Measurements from ENCODE around the gene DPP6. TPM values are rescaled to one million over a fixed set of nuclear protein-coding genes. Genes with fewer than 3 reads are reported as not detected.

DPP6 gene
- total and polyA plus RNA-seq, 2 of the 8 experiments (the other 6 are each of a cell fraction or from before 2014, with no cell fraction given) = 4.7 to 6.8 TPM

DNA sequence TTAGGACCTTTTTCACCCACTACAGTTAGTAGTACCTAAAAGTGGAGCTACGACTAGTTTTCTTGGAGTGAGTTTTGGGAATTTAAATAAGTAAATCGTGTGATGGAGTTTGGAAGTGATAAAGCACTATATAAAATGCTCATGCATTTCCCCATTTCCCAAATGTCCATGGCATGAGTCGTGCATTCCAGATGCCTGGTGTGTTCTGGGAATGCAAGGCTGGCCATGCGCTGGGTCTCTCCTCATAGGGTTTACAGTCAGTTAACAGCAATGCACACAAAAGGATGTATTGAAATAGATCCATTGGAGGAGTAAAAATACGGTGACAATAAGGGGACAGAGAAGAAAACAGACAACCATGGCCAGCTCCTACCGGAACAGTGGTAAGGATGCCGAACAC is 149.8 kb downstream of the DPP6 start:
- H3K9me3 ChIP-seq (ENCODE audit: insufficient read depth in 2 of 2, low read depth in 1 of 2, low read length in 1 of 2) = no peaks in the 10 kb centered on the region
- H4K5ac ChIP-seq (ENCODE audit: insufficient read length, low read depth, low read length) = no peak overlapping the region
- H3K79me1 ChIP-seq (ENCODE audit: low read depth, low read length) = no peaks in the 10 kb centered on the region
- H3K9ac ChIP-seq (replicated peaks in 1 of 4; ENCODE audit: extremely low read depth in 1 of 4, low read depth in 3 of 4, low read length in 3 of 4) = no peak overlapping the region
- H3K4me1 ChIP-seq (replicated peaks in 1 of 4; ENCODE audit: control insufficient read depth in 3 of 4, insufficient read depth in 4 of 4, low read length in 3 of 4) = peaks cover 0 to 8% (median 3%) of the 10 kb centered on the region in 4 experiments; a peak in 3 of 7 replicates
- DNase-seq (ENCODE audit: low read depth in 1 of 2, low spot score in 2 of 2) (no peak), FAIRE-seq (no peak)
- H4K8ac ChIP-seq (ENCODE audit: extremely low read depth, insufficient read depth, low read length) = no peak overlapping the region
- H2AFZ ChIP-seq (ENCODE audit: low read length) = no peak overlapping the region
- H2BK20ac ChIP-seq (ENCODE audit: low read length) = no peak overlapping the region
- CTCF ChIA-PET (ENCODE audit: partially characterized antibody) = interaction anchor here (1.6 to 1.7 kb wide), 2 partner anchors 13 to 20 kb away, joined by 4 to 7 read pairs; no protein-coding TSS in a partner anchor
- H3K4ac ChIP-seq (replicated peaks; ENCODE audit: insufficient read length, low read depth, low read length) = no peak overlapping the region
- H3K23me2 ChIP-seq (ENCODE audit: low read depth, low read length) = no peaks in the 10 kb centered on the region
- 0 out of 2 replicates have a peak, but pooled peaks have one; percentile 21 for TF ChIP-seq JUN (IDR thresholded peaks at IDR 0.05; ENCODE audit: low read depth, low read length)
- TF ChIP-seq MAFK (IDR thresholded peaks at IDR 0.05; ENCODE audit: low read depth, low read length) = no peak
- no peaks in the 10 kb centered on the region for H3K36me3 ChIP-seq (ENCODE audit: control insufficient read depth in 2 of 4, insufficient read depth in 4 of 4, low read length in 3 of 4)
- H3K79me2 ChIP-seq (ENCODE audit: control insufficient read depth in 1 of 2, insufficient read depth in 2 of 2, low read length in 2 of 2) = no peaks in the 10 kb centered on the region
- no peak overlapping the region for H3K4me3 ChIP-seq (ENCODE audit: extremely low read depth in 1 of 4, insufficient read depth in 2 of 4, low read depth in 3 of 4, low read length in 4 of 4)
- no peak overlapping the region for H3K4me2 ChIP-seq (ENCODE audit: insufficient read depth in 1 of 2, low read depth in 2 of 2, low read length in 2 of 2)
- no peaks in the 10 kb centered on the region for H3K27me3 ChIP-seq (replicated peaks in 1 of 4; ENCODE audit: control insufficient read depth in 3 of 4, extremely low read depth in 1 of 4, insufficient read depth in 3 of 4, low read length in 3 of 4)
- no peak overlapping the region for H2BK15ac ChIP-seq (ENCODE audit: low read length)
- no peak overlapping the region for H3K27ac ChIP-seq (ENCODE audit: low read depth, low read length)
- H4K20me1 ChIP-seq (replicated peaks in 1 of 2; ENCODE audit: control insufficient read depth in 1 of 2, insufficient read depth in 2 of 2, low read length in 2 of 2) = no peaks in the 10 kb centered on the region
- H2AK5ac ChIP-seq (ENCODE audit: low read depth, low read length) = no peak overlapping the region
- no peak overlapping the region for H3K14ac ChIP-seq (ENCODE audit: insufficient read length)
- no peak overlapping the region for H3K18ac ChIP-seq (ENCODE audit: extremely low read depth, low read length)
- no peak overlapping the region for H4K91ac ChIP-seq (replicated peaks; ENCODE audit: insufficient read length, low read length)
- H3K23ac ChIP-seq (ENCODE audit: insufficient read length) = no peak overlapping the region
- no peak overlapping the region for H2BK5ac ChIP-seq (ENCODE audit: low read depth, low read length)
- no peak overlapping the region for H2BK120ac ChIP-seq (replicated peaks; ENCODE audit: low read depth, low read length)
- 79% methylated on average over 7 of the region's 7 CpGs; no CpG with 5 or more reads in 1 of the 2 experiments for WGBS, 2 experiments (ENCODE audit: extremely low coverage in 1 of 2, insufficient coverage in 1 of 2, insufficient read length in 1 of 2, insufficient replicate concordance in 2 of 2, low coverage in 1 of 2, low lambda C conversion rate in 2 of 2, missing lambda C conversion rate in 1 of 2)
- H2BK12ac ChIP-seq (ENCODE audit: low read depth, low read length) = no peak overlapping the region
- H3K56ac ChIP-seq (replicated peaks; ENCODE audit: insufficient read length, low read depth, low read length) = no peak overlapping the region
- POLR2A ChIA-PET (ENCODE audit: partially characterized antibody) = no interaction called here
